HG03175 (cell line): ENCODE results near the gene CHML.
"Not testable (repeated sequence)": the region's sequence is repeated elsewhere in the genome, so short reads cannot be mapped to it uniquely, and the experiment has no call there.

ENCODE experiments used
- ATAC-seq: cut with Tn5 transposase; IDR thresholded peaks from one replicate; pipeline ENCODE4 v1.9.1; 2021; ENCODE audit warnings: mild to moderate bottlenecking, moderate library complexity; ENCODE audit not compliant: unreplicated experiment

Gene CHML

GRCh38 chr1:241640149-241640866 lies at the start of gene CHML, which contains the start of gene OPN3:
Gene CHML (minus strand): TSS chr1:241640369. CDS start chr1:241635766, 4,603 bp downstream.
Gene OPN3 (minus strand): TSS chr1:241640369. CDS start chr1:241640254, 115 bp downstream.
- ATAC-seq: peak; percentile 87

- no peak for ATAC-seq
Observed at GRCh38 chr1:241688940-241689368, 48.8 kb upstream of the CHML start.

GRCh38 chr1:241684108-241684507 lies 43.9 kb upstream of the CHML start:
- ATAC-seq: no peak

- no peak for ATAC-seq
Observed at GRCh38 chr1:241682921-241683320, 42.8 kb upstream of the CHML start.

- ATAC-seq: not testable (repeated sequence)
Observed at GRCh38 chr1:241681861-241682448, 41.8 kb upstream of the CHML start.

- no peak for ATAC-seq
Observed at GRCh38 chr1:241679961-241680360, 39.8 kb upstream of the CHML start.

GRCh38 chr1:241679404-241679803 lies 39.2 kb upstream of the CHML start:
- ATAC-seq: no peak

GRCh38 chr1:241678536-241678935 lies 38.4 kb upstream of the CHML start:
- no peak for ATAC-seq

- peak; percentile 88 for ATAC-seq
Observed at GRCh38 chr1:241677201-241677600, 37.0 kb upstream of the CHML start.

GRCh38 chr1:241675983-241676382 lies 35.8 kb upstream of the CHML start:
- ATAC-seq: no peak

GRCh38 chr1:241674805-241675384 lies 34.7 kb upstream of the CHML start:
- no peak for ATAC-seq

GRCh38 chr1:241672301-241672700 lies 32.1 kb upstream of the CHML start:
- ATAC-seq: no peak

- no peak for ATAC-seq
Observed at GRCh38 chr1:241666419-241666818, 26.2 kb upstream of the CHML start.

- no peak for ATAC-seq
Observed at GRCh38 chr1:241660424-241660972, 20.3 kb upstream of the CHML start.

GRCh38 chr1:241659016-241659415 lies 18.8 kb upstream of the CHML start:
- ATAC-seq: not testable (repeated sequence)

- no peak for ATAC-seq
Observed at GRCh38 chr1:241658081-241658793, 18.1 kb upstream of the CHML start.

GRCh38 chr1:241654641-241655040 lies 14.5 kb upstream of the CHML start:
- no peak for ATAC-seq

GRCh38 chr1:241654019-241654418 lies 13.8 kb upstream of the CHML start:
- no peak for ATAC-seq

- no peak for ATAC-seq
Observed at GRCh38 chr1:241652012-241652411, 11.8 kb upstream of the CHML start, which contains the start of gene WDR64. Gene WDR64 (plus strand): TSS chr1:241652281. CDS start chr1:241652485, 204 bp downstream.

GRCh38 chr1:241648159-241648558 lies 8.0 kb upstream of the CHML start:
- ATAC-seq: no peak

- ATAC-seq: no peak
Observed at GRCh38 chr1:241647658-241648057, 7.5 kb upstream of the CHML start.
